Mesothelial cell of epicardium (in vitro differentiated cells): ENCODE measurements around the gene CPT1B. TPM values are rescaled to one million over a fixed set of nuclear protein-coding genes. Genes with fewer than 3 reads are reported as not detected.

Source experiments
- DNase-seq, 2 experiments: peaks; one replicate each; pipeline ENCODE4 v3.0.0; 2021; ENCODE audit warnings: low spot score in 2 of 2; ENCODE audit not compliant: unreplicated experiment in 2 of 2
- H3K27ac Mint-ChIP-seq: 2 replicates; pipeline ENCODE4 v1.8.0; 2021; ENCODE audit warnings: mixed read lengths
- H3K27me3 Mint-ChIP-seq: 2 replicates; pipeline ENCODE4 v1.8.0; 2021; ENCODE audit warnings: low read depth, mixed read lengths
- H3K36me3 Mint-ChIP-seq: 2 replicates; pipeline ENCODE4 v1.8.0; 2021; ENCODE audit warnings: mixed read lengths
- H3K4me1 Mint-ChIP-seq: 2 replicates; pipeline ENCODE4 v1.8.0; 2021; ENCODE audit warnings: mixed read lengths
- H3K4me3 Mint-ChIP-seq: 2 replicates; pipeline ENCODE4 v1.8.0; 2021; ENCODE audit warnings: mild to moderate bottlenecking, moderate library complexity, mixed read lengths
- H3K9me3 Mint-ChIP-seq: 2 replicates; pipeline ENCODE4 v1.8.0; 2021; ENCODE audit warnings: mixed read lengths
- total RNA-seq: library from RNA; stranded (reverse); gene quantifications from 3 replicates; pipeline ENCODE4 v1.2.1, GENCODE V29; 2021
- TF ChIP-seq, protein P1 (sequence below): fragments of 200-600 bp; sonication (generic); IDR thresholded peaks from one replicate; pipeline ENCODE4 v1.5.0; 2021; ENCODE audit warnings: antibody characterized with exemption; ENCODE audit not compliant: unreplicated experiment

The CPT1B gene
- total RNA-seq, 1 donor from 2014 or later: 109 TPM

DNA sequence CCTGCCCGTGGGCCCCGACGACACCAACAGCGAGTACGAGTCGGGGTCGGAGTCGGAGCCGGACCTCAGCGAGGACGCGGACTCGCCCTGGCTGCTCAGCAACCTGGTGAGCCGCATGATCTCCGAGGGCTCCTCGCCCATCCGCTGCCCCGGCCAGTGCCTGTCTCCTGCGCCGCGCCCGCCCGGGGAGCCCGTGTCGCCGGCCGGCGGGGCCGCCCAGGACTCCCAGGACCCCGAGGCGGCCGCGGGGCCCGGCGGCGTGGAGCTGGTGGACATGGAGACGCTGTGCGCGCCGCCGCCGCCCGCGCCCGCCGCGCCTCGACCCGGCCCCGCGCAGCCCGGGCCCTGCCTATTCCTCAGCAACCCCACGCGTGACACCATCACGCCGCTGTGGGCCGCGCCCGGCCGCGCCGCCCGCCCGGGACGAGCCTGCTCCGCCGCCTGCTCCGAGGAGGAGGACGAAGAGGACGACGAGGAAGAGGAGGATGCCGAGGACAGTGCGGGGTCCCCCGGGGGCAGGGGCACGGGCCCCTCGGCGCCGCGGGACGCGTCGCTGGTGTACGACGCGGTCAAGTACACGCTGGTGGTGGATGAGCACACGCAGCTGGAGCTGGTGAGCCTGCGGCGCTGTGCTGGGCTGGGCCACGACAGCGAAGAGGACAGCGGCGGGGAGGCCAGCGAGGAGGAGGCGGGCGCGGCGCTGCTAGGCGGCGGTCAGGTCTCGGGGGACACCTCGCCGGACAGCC is 26.2 kb upstream of the CPT1B start:
- no peak overlapping the region for H3K27ac Mint-ChIP-seq
- TF ChIP-seq, protein P1, sequence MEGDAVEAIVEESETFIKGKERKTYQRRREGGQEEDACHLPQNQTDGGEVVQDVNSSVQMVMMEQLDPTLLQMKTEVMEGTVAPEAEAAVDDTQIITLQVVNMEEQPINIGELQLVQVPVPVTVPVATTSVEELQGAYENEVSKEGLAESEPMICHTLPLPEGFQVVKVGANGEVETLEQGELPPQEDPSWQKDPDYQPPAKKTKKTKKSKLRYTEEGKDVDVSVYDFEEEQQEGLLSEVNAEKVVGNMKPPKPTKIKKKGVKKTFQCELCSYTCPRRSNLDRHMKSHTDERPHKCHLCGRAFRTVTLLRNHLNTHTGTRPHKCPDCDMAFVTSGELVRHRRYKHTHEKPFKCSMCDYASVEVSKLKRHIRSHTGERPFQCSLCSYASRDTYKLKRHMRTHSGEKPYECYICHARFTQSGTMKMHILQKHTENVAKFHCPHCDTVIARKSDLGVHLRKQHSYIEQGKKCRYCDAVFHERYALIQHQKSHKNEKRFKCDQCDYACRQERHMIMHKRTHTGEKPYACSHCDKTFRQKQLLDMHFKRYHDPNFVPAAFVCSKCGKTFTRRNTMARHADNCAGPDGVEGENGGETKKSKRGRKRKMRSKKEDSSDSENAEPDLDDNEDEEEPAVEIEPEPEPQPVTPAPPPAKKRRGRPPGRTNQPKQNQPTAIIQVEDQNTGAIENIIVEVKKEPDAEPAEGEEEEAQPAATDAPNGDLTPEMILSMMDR: no peak
- no peaks in the 10 kb centered on the region for H3K9me3 Mint-ChIP-seq
- no peak overlapping the region for H3K4me3 Mint-ChIP-seq
- no peak for DNase-seq
- H3K36me3 Mint-ChIP-seq: no peaks in the 10 kb centered on the region
- H3K4me1 Mint-ChIP-seq: peaks cover 7% of the 10 kb centered on the region
- H3K27me3 Mint-ChIP-seq: peaks cover 61% of the 10 kb centered on the region

DNA sequence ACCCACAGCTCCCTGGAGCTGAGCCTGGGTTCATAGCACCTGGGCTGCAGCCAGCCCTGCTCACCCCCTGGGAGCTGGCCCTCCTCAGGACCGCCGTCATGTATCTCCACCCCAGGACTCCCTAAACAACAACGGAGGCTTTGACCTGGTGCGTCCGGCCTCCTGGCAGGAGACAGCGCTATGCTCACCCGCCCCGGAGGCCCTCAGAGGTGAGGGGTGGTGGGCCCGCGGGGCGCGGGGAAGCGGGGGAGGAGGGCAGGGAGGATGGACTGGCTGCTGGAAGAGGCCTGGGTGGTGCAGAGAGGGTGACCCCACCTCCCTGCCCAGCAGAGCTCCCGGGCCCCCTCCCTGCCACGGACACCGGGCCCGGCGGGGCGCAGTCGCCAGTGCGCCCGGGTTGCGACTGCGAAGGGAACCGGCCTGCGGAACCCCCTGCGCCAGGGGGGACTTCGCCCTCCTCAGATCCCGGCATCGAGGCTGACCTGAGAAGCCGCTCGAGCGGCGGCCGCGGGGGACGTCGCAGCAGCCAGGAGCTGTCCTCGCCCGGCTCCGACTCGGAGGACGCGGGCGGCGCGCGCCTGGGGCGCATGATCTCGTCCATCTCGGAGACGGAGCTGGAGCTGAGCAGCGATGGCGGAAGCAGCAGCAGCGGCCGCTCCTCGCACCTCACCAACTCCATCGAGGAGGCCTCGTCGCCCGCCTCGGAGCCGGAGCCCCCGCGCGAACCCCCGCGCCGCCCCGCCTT is 25.5 kb upstream of the CPT1B start:
- Mint-ChIP-seq H3K4me3 (no peak overlapping the region), H3K9me3 (no peaks in the 10 kb centered on the region), H3K27ac (no peak overlapping the region), H3K4me1 (peaks cover 7% of the 10 kb centered on the region), H3K36me3 (no peaks in the 10 kb centered on the region), H3K27me3 (peaks cover 56% of the 10 kb centered on the region)
- TF ChIP-seq, protein P1: no peak
- no peak for DNase-seq

DNA sequence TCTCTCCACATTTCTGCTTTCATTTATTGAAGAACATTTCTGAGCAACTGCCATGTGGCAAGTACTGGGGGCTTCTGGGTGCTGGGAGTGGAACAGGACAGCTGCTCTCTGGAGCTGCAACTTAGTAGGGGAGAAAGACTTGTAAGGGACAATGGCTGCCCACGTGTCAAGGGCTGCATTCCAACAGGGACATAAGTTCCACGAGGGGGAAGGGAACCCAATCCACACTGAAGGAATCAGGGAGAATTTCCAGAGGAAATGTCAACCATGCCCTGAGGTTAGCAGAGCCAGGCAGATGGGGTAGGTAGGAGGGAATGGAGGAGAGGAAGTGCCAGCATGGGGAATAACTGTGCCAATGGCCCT is 24.1 kb upstream of the CPT1B start:
- H3K4me1 Mint-ChIP-seq: peaks cover 7% of the 10 kb centered on the region
- H3K9me3 Mint-ChIP-seq: no peaks in the 10 kb centered on the region
- peak overlapping the region; percentile 66 for H3K4me3 Mint-ChIP-seq
- H3K27me3 Mint-ChIP-seq: peaks cover 55% of the 10 kb centered on the region
- no peak overlapping the region for H3K27ac Mint-ChIP-seq
- DNase-seq: no peak
- H3K36me3 Mint-ChIP-seq: peaks cover 2% of the 10 kb centered on the region
- TF ChIP-seq, protein P1: no peak

DNA sequence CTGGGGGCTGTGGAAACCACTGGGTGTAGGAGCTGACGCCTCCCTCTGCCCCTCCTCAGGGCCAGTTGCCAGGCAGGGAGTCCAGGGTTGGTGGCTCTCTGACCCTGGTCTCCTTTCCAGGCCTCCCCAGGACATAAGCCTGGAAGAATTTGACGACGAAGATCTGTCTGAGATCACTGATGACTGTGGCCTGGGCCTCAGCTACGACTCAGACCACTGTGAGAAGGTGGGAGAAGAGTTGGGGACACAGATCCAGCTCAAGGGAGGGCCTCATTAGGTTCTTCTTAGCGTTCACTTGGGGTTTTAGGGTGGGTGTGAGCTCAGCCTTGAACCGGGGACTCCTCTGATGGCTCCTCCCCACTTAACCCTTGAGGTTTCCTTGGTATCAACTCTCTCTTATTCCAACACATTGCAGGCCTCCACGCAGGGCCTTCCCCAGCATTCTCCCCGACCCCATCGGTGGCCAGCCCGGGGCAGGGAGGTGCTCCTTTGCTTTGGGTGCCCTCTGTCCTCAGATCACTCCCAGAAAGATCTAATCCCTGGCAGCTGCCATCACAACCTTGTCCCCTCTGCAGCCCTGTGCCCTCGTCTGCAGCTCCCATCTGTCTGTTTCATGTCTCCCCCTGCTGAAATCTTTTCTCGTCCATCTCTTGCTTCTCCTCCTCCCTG is 23.6 kb upstream of the CPT1B start:
- Mint-ChIP-seq H3K4me1 (peaks cover 7% of the 10 kb centered on the region), H3K27ac (no peak overlapping the region), H3K4me3 (peak overlapping the region; percentile 66), H3K36me3 (peaks cover 4% of the 10 kb centered on the region), H3K9me3 (no peaks in the 10 kb centered on the region), H3K27me3 (peaks cover 50% of the 10 kb centered on the region)
- no peak for DNase-seq
- TF ChIP-seq, protein P1: no peak

DNA sequence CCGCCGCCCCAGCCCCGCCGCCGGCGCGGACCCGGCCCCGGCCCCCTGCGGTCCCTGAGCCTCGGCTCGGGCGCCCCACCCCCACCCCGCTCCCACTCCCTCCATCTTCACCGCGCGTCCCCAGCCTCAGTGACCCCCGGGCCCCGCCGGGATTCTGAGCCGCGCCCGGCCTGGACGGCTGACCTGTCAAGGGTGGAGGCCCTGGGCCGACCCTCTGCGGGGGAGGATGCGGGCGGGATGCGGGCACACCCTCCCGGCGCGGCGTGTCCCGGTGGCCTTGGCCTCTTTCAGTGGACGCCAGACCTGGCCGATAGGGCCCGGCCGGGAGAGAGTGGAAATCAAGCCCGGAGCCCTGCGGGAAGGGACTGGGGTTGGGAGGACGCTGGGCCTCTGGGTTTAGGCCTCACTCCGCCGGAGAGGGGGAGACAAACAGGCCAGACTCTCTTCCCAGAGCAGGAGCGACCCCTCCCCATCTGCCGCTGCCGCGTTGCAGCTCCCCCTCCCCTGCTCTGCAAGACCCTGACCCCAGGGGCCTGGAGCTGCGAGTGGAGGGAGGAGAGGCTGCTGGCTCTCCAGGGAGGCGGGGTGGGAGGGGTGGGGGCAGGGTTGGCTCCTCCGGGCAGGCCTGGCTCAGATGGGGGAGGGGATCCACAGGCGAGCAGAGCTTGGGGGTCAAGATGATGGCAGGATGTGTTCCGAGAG is 22.9 kb upstream of the CPT1B start:
- H3K27me3 Mint-ChIP-seq: peaks cover 45% of the 10 kb centered on the region
- H3K36me3 Mint-ChIP-seq: peaks cover 6% of the 10 kb centered on the region
- peaks cover 7% of the 10 kb centered on the region for H3K4me1 Mint-ChIP-seq
- H3K9me3 Mint-ChIP-seq: no peaks in the 10 kb centered on the region
- H3K4me3 Mint-ChIP-seq: peak overlapping the region; percentile 66
- TF ChIP-seq, protein P1: no peak
- H3K27ac Mint-ChIP-seq: no peak overlapping the region
- no peak for DNase-seq
